GM18508 (cell line): ENCODE results near the gene C14orf132.

Experiments
- ATAC-seq: cut with Tn5 transposase; IDR thresholded peaks from one replicate; pipeline ENCODE4 v1.9.1; 2021; ENCODE audit warnings: moderate number of reproducible peaks; ENCODE audit not compliant: insufficient read depth, unreplicated experiment

C14orf132 gene

GRCh38 chr14:96114002-96114401, 74.8 kb downstream of the C14orf132 start:
- no peak for ATAC-seq

GRCh38 chr14:96117101-96117897, 78.1 kb downstream of the C14orf132 start:
- ATAC-seq = no peak

- no peak for ATAC-seq
These were observed 78.8 kb downstream of the C14orf132 start for GRCh38 chr14:96117960-96118359.

DNA sequence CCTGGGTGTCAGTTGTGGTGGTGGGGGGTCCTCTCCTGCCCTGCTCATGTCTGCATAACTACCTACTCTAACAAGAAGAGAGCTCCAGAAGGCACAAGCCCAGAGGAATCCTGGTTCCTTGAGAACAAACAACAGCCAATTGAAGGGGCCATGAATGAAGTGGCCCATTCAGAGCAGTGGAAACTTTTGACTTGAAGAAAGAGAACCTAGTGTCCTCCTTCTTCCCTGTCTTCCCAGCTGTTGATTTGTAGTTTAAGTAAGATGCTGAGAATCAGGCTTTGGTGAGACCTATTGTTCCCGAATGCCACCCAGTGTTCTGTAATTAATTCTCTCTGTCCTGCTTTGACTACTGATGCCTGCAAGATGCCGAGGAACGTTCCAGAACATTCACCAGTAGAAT, 79.2 kb downstream of the C14orf132 start:
- no peak for ATAC-seq

GRCh38 chr14:96119947-96120346, 80.8 kb downstream of the C14orf132 start:
- ATAC-seq = no peak

DNA sequence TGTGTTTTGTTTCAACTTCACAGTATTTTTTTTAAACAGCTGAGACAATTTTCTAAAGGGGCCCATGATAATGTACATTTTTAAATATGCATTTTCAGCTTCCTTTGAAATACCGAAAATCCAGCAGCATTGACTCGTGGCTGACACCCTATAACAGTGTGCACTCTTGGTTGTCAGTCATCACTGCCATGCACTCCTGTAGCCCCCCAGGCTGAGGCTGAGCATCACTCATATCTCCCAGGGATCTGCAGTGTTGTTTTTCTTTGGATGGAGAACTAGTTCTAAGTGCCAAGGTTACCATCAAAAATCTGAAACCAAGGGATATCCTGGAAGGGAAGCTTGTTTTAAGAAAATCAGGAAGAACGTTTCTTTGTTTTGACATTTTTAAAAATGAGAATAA, 81.2 kb downstream of the C14orf132 start:
- ATAC-seq = no peak

- no peak for ATAC-seq
These were observed 81.8 kb downstream of the C14orf132 start for GRCh38 chr14:96120941-96121340.

- ATAC-seq = no peak
These were observed 82.7 kb downstream of the C14orf132 start for GRCh38 chr14:96121660-96122395.

- ATAC-seq = no peak
These were observed 83.3 kb downstream of the C14orf132 start for GRCh38 chr14:96122496-96122895.

- no peak for ATAC-seq
These were observed 86.4 kb downstream of the C14orf132 start for GRCh38 chr14:96125536-96125935.

DNA sequence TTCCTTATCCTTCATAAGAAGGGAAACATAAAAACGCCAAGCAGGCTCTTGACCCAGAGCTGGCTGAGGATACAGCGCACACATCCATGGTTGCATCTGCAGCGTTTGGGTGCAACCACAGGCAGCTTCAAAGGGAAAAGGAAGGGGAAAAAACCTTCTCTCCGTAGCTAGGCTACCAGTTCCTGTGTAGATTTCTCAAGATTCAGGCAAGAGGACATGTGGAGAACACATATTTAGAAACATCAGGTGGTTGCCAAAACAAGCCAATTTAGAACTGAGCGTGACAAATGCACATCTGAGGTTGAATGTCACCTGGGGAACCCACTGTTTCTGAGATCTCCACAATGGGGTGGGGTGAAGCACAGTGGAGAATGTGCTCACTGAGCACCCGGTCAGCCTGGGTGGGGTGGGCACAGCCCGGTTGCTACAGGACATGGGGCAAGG, 87.2 kb downstream of the C14orf132 start:
- no peak for ATAC-seq

DNA sequence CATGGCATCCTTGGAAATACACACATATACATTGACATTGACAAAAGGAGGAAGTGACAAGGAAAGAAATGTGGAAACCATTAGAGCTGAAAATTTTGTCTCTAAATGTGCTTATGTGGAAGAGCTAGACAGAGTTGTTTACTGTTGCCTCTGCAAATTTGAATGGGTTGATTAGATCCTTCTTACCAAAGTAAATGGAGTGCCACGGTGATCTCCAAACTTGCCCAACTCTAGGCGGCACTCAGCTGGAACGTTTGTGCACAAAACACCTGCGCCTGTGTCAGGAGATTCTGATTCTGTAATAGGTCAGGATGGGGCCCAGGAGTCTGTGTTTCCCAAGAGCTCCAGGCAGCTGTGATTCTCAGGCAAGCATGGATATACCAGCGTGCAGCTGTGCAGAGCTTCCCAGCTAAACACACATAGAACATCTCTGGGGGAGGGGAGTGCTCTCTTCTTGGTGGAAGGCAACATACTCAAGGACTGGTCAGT, 87.7 kb downstream of the C14orf132 start:
- ATAC-seq = no peak

DNA sequence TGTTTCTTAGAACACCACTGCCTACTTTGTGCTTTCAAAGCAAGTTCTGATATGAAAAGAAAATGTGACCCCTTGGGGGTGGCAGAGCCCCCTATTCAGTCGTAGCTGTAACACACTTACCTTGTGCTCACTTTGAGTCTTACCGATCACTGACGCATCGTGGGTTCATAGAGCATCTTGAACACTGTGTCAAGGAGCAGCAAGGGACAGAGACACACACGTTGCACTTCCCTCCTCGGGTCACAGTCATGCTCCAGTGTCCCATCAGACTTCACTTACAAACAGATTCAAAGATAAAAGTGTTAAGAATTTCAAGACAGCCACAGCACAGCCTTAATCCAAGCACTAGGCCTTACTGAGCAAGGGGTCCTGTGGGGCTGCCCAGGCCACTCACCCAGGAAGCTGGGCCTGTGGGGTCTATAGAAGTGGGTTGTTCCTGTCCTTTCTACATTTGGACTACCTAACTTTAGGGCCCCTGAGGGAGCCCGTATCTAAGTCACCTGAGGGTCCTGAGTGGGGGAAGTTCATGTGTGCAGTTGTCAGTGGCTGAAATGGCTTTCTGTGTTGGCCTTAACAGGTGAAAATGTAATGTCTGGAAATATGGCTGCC, 90.1 kb downstream of the C14orf132 start:
- no peak for ATAC-seq

DNA sequence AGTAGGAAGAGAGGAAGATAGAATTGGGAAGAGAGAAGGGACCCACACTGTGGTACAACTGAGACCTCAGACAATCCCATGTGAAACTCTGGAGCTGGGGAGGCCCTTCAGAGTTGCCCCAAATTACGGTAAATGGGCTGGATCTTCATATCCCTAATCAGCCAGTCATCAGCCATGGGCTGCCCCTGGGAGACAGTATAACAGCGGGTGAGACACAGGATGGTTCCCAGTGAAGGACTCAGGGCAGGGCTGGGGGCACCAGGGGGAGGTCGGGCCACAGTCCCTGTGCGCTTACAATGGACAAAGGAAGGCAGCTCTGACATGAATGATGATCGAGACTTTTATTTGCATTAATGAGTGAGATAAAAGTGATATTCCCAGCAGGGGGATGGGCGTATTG, 91.2 kb downstream of the C14orf132 start:
- ATAC-seq = no peak

GRCh38 chr14:96130854-96131253, 91.7 kb downstream of the C14orf132 start:
- ATAC-seq = no peak

DNA sequence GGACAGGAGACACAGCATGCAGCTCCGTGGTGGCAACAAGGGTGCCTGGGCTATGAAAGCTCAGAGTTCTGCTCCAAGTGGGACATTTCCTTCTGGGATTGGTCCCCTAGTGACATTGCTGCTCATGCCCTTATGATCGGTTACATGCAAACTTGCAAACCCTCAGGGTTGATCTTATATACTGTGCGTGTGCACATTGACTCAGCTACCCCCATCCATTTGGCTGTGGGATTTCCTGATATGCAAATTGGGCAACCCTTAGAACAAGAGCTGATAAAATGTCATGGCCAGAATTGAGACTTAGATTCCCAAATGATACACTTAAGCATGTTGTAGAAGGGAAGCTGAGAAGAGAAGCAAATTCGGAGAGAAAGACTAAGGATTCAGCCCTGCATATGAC, 92.7 kb downstream of the C14orf132 start:
- no peak for ATAC-seq

GRCh38 chr14:96134508-96134907, 95.3 kb downstream of the C14orf132 start:
- ATAC-seq = no peak

GRCh38 chr14:96135285-96135684, 96.1 kb downstream of the C14orf132 start:
- no peak for ATAC-seq

- no peak for ATAC-seq
These were observed 97.3 kb downstream of the C14orf132 start for GRCh38 chr14:96136371-96137005.

DNA sequence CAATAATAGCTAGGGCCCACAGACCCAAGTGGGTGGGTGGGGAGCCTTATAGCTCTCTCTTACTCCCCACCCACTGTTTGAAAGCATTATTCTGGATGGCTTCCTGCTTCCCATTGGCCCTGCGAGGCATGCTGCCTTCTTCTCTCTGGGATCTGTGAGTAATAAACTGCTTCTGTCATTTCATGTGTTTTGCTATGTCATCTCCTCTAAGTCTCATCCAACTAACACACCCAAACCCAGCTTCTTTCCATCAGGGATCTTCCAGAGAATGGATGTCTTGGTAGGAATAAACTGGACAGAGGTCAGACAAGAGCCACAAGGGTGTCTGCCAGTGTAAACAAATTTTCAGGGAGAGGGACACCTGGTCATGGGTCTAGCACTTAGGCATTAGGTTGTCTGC, 99.1 kb downstream of the C14orf132 start:
- ATAC-seq = no peak

GRCh38 chr14:96139169-96139568, 100.0 kb downstream of the C14orf132 start:
- no peak for ATAC-seq
